UCSD-AML1 (cell line): Measurements from ENCODE around the gene GOLGA6D.
"Not testable (repeated sequence)": the region's sequence is repeated elsewhere in the genome, so short reads cannot be mapped to it uniquely, and the experiment has no call there.

Experiments used
- DNase-seq: peaks from one replicate; lab custom pipeline; 2025; ENCODE audit not compliant: unreplicated experiment; lab: John Stamatoyannopoulos, UW

Gene GOLGA6D

GRCh38 chr15:75275617-75276016 is 7.0 kb upstream of the GOLGA6D start:
- not testable (repeated sequence) for DNase-seq

- DNase-seq, result not testable (repeated sequence)
Observed at GRCh38 chr15:75278497-75278896, 4.1 kb upstream of the GOLGA6D start.

DNA sequence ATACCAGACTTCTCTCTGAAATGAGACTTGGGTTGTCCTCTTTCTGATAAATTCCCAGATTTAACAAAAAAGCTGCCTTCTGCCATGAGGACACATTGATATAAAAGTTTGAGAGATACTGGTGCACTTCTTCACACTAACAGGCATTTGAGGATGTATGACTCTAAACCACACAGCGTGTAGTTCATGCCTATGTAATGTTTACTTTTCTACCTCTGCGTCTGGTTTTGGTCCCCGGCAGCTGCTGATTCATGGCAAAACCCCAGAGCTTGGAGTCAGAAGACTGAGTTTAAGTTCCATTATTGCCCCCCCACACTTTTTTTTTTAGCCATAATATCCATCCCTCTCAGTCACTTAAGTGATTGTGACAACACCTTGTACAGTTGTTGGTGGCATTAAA is 1.5 kb downstream of the GOLGA6D start:
- DNase-seq, result not testable (repeated sequence)

DNA sequence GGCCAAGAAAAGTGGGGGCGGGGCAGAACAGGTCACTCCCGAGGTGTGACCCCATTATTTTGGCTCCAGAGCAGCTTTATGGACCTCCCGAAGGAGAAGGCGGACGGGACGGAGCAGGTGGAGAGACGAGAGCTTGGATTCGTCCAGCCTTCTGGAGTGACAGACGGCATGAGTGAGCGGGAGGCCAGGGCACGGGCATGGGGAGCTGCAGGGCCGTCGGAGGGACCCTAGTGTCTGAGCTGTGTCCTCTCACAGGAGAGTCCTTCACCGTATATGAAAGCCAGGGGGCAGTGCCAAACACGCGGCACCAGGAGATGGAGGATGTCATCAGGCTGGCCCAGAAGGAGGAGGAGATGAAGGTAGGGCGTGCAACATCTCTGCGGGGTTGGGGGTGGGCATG is 11.0 kb downstream of the GOLGA6D start:
- DNase-seq, result not testable (repeated sequence)

DNA sequence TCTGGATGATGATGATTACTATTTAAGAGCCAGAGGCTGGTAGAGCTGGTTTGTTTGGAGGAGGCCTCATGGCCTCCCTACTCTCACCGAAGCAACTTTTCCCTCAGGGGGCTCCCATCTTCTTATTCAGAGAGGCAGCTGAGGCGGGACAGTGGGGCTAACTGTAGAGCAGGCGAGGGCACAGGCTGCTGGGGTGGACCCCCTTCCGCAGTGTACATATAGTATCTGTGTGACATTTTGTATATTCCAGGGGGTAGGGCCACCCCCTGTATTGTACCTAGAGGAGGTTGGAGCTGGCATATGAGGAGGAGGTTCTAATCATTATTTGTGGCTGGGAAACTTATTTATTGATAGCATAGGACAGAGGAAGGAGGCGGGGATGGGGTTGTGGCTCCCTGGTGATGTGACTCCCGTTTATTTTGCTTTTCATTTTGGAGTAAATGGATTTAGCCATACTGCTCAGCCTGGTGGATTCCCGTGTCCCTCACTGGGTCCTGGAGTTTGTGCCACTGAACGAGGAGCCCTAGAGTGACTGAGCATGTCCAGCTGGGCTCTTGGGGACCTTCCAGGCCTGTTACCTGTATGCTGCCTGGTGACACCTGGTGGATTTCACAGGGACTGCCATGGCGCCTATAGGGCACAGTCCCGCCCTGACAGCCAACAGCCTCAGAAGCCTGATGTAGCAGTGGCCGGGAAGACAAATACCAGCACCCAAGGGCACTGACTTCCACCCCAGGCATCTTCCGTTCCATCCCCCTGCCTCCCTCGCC is 16.1 kb downstream of the GOLGA6D start:
- DNase-seq, result not testable (repeated sequence)

DNA sequence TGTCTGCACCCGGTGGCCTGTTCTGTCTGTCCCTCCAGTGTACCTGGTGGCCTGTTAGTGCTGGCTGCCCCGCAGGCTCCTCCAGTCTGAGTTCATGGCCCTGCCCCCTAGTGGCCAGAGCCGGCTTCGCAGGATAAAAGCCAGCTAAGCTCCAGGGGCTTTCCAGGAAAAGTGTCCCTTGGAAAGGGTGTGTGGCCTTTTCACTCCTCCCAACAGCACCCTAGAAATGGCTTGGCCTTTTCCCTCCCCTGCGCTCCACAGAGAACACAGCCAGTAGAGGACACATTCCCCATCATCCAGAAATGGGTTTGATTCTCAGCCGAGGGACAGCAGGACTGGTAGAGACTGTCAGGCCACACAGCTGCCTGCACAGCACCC is 16.7 kb downstream of the GOLGA6D start:
- DNase-seq, result not testable (repeated sequence)

DNA sequence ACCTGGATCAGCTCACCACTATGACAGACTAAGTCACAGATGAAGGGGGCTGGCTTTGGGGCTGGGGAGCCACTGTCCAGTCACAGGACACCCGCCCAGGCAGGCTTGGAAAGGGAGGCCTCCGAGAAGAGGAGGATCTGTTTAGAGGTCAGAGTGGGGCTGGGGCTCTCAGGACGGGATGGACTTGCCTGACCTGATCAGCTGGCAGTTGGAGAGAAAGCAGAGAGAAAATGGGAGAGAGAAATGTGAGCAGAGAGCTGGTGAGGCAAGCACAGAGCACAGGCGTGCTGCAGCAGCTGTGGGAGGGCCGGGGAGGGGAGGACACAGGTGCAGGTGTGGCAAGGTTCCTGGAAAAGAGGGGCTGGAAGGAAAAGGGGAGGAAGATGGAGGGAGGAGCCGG is 17.4 kb downstream of the GOLGA6D start:
- DNase-seq, result not testable (repeated sequence)

- DNase-seq, result no peak
Observed at GRCh38 chr15:75302318-75302717, 19.7 kb downstream of the GOLGA6D start.

- DNase-seq, result not testable (repeated sequence)
Observed at GRCh38 chr15:75302753-75303152, 20.1 kb downstream of the GOLGA6D start.

- DNase-seq, result no peak
Observed at GRCh38 chr15:75306188-75306587, 23.6 kb downstream of the GOLGA6D start.

GRCh38 chr15:75307778-75308390 is 25.2 kb downstream of the GOLGA6D start:
- DNase-seq, result peak; percentile 74

DNA sequence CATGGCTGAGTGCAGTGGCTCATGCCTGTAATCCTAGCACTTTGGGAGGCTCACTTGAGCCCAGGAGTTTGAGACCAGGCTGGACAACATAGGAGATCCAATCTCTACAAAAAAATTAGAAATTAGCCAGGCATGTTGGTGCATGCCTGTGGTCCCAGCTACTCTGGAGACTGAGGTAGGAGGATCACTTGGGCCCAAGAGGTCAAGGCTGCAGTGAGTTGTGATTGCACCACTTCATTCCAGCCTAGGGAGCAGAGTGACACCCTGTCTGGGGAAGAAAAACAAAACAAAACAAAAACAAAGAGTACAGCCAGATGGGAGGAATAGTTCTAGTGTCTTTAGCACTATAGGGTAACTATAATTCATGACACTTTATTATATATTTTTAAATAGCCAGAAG is 27.1 kb downstream of the GOLGA6D start:
- no peak for DNase-seq

DNA sequence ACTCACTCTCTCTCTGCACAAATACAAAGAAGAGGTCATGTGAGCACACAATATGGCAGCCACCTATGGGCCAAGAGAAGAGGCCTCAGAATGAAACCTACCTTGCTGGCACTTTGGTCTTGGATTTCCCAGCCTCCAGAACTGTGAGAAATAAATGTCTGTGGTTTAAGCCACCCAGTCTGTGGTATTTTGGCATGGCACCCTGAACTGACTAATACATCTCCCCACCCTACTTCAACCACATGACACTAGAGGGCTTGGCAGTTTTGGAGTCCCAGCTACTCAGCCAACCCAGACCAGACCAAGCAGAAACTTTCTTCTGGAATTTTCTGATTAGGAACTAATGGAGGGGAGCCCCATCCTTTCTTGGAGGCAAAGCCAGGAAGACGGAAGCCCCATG is 29.9 kb downstream of the GOLGA6D start:
- DNase-seq, result not testable (repeated sequence)

GRCh38 chr15:75313116-75313845 is 30.6 kb downstream of the GOLGA6D start:
- DNase-seq, result no peak

- no peak for DNase-seq
Observed at GRCh38 chr15:75314552-75315290, 32.1 kb downstream of the GOLGA6D start.

DNA sequence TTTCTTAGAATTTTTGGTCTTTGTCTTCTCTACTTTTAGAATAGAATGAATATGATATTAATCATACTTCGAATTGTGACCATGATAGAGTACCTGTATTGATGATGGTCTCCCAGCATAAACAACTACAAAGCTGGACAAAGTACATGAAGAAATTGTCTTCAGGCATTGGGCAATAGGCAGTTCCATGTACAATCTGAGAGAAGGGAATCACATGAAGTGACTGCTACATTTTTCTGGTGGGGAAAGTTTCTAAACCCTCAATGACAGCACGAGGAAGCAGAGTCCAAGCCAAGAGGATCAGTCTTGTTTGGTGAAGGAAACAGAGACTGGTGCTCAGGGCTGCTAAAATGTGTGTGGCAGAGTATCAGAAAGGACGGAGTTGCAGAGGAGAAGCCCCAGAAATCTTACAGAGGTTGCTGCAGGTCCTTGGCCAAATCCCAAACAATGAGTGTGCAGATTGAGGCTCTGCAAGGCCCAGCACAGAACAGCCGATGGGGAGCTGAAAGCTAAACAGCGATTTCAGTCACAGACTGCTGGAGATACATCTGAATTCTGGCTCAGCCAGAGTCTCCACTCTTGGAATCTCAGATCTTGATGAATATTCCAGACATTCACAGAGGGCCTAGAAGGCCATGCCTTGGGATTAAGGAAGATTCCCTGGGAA is 36.7 kb downstream of the GOLGA6D start:
- DNase-seq, result not testable (repeated sequence)

DNA sequence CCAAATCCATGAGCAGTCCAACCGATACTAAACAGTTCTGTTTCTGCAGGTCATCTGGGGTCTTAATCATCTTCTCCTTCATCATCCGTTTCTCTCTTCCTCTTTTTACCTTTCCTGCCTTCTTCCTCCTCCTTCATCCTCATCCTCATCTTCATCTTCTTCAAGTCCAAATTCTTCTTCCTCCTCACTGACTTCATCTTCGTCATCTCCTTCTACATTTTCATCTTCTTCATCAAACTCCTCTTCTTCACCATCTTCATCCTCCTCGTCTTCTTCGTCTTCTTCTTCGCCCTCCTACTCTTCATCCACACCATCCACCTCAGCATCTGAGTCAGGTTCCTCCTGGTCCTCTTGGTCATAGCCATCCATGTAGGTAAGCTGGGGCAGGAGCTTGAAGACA is 39.1 kb downstream of the GOLGA6D start:
- DNase-seq, result no peak

DNA sequence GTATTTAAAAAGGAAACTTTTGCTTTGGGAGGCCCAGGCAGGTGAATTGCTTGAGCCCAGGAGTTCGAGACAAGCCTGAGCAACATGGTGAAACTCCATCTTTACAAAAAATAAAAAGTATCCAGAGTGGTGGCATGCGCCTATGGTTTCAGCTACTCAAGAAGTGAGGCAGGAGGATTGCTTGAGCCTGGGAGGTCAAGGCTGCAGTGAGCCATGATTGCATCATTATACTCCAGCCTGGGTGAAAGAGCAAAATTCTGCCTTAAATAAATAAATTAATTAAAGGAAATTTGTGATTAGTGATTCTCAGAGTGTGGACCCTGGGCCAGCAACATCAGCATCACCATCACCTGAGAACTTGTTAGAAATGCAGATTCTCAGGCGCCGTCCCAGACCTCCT is 43.3 kb downstream of the GOLGA6D start:
- no peak for DNase-seq

GRCh38 chr15:75327005-75327404 is 44.4 kb downstream of the GOLGA6D start:
- DNase-seq, result no peak

DNA sequence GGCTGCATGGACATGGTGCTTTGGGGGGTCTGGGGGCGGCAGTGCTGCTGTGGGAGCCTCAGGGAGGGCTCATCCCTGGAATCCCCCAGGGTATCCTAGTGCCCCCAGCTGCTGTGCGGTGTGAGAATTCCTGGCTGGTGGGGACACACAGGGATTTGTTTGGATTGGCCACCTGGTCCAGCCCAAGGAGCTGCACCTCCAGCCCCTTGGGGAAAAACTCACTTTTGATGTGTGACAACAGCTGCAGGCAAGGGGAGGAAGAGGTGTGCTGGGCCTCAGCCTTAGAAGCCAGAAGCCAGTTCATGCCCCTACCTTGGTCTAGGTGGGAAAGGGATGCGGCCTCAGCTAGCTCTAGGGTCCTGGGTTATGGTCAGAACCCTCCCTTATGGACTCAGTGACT is 44.9 kb downstream of the GOLGA6D start:
- no peak for DNase-seq
